Epithelial cell of prostate (primary cell): Measurements from ENCODE around the gene SLC48A1.
"Not testable (repeated sequence)": the region's sequence is repeated elsewhere in the genome, so short reads cannot be mapped to it uniquely, and the experiment has no call there.

Experiments
- DNase-seq: peaks from one replicate; pipeline ENCODE4 v3.0.0-alpha.2; 2011; ENCODE audit warnings: low read depth, low spot score
- H3K27ac ChIP-seq: fragments of 450-650 bp; 2 replicates; pipeline ENCODE4 v1.5.1; 2017; ENCODE audit warnings: mild to moderate bottlenecking

SLC48A1 gene

GRCh38 chr12:47804171-47804570 lies 31.1 kb downstream of the SLC48A1 start:
- no peak overlapping the region for H3K27ac ChIP-seq
- no peak for DNase-seq

- no peak overlapping the region for H3K27ac ChIP-seq
- DNase-seq, result no peak
These were observed 32.4 kb downstream of the SLC48A1 start for GRCh38 chr12:47805417-47805816.

GRCh38 chr12:47807338-47807737 lies 34.3 kb downstream of the SLC48A1 start:
- no peak for DNase-seq
- H3K27ac ChIP-seq, result no peak overlapping the region

GRCh38 chr12:47808050-47808449 lies 35.0 kb downstream of the SLC48A1 start:
- H3K27ac ChIP-seq, result no peak overlapping the region
- DNase-seq, result no peak

- DNase-seq, result no peak
- H3K27ac ChIP-seq, result peak overlapping the region; percentile 17
These were observed 35.7 kb downstream of the SLC48A1 start for GRCh38 chr12:47808574-47809365.

GRCh38 chr12:47809518-47809917 lies 36.5 kb downstream of the SLC48A1 start:
- peak overlapping the region; percentile 17 for H3K27ac ChIP-seq
- DNase-seq, result not testable (repeated sequence)

- DNase-seq, result no peak
- peak overlapping the region; percentile 76 for H3K27ac ChIP-seq
These were observed 38.0 kb downstream of the SLC48A1 start for GRCh38 chr12:47811072-47811396.

- H3K27ac ChIP-seq, result peak overlapping the region; percentile 76
- no peak for DNase-seq
These were observed 38.8 kb downstream of the SLC48A1 start for GRCh38 chr12:47811581-47812484.

GRCh38 chr12:47812797-47813510 lies 39.9 kb downstream of the SLC48A1 start:
- peak overlapping the region; percentile 76 for H3K27ac ChIP-seq
- no peak for DNase-seq

GRCh38 chr12:47813511-47814196 lies 40.6 kb downstream of the SLC48A1 start:
- H3K27ac ChIP-seq, result peak overlapping the region; percentile 76
- no peak for DNase-seq

- DNase-seq, result no peak
These were observed 41.6 kb downstream of the SLC48A1 start for GRCh38 chr12:47814539-47815170.

GRCh38 chr12:47815447-47815846 lies 42.4 kb downstream of the SLC48A1 start:
- not testable (repeated sequence) for DNase-seq
- H3K27ac ChIP-seq, result peak overlapping the region; percentile 76

More at GRCh38 chr12:47814539-47815170, 41.6 kb downstream of the SLC48A1 start:
- H3K27ac ChIP-seq, result peak overlapping the region; percentile 76

- peak overlapping the region; percentile 91 for H3K27ac ChIP-seq
- no peak for DNase-seq
These were observed 43.6 kb downstream of the SLC48A1 start for GRCh38 chr12:47816403-47817271.

- H3K27ac ChIP-seq, result peak overlapping the region; percentile 91
- no peak for DNase-seq
These were observed 44.4 kb downstream of the SLC48A1 start for GRCh38 chr12:47817272-47818006.

GRCh38 chr12:47818007-47818376 lies 45.0 kb downstream of the SLC48A1 start:
- peak overlapping the region; percentile 91 for H3K27ac ChIP-seq
- DNase-seq, result no peak

- DNase-seq, result no peak
- H3K27ac ChIP-seq, result peak overlapping the region; percentile 91
These were observed 45.6 kb downstream of the SLC48A1 start for GRCh38 chr12:47818467-47819137.

- no peak for DNase-seq
- H3K27ac ChIP-seq, result peak overlapping the region; percentile 91
These were observed 46.3 kb downstream of the SLC48A1 start for GRCh38 chr12:47819138-47819895.
